GM21367 (cell line): ENCODE data around the gene UBXN10.

Experiments used
- ATAC-seq: cut with Tn5 transposase; IDR thresholded peaks from one replicate; pipeline ENCODE4 v1.9.1; 2021; ENCODE audit not compliant: unreplicated experiment

Gene UBXN10

DNA sequence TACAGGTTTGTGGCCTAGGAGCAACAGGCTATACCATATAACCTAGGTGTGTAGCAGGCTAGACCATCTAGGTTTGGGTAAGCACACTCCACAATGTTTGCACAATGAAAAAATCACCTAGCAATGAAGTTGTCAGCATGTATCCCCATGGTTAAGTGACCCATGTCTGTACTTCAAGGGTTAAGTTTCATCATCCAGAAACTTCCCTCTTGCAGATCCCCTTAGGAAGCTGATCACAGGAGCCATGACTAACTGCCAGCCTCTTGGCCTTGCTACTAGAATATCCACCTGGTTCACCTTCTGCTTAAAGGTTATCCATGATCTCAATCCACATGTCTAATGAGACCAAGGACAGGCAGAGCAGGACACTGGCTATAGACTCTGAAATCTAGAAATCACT is 3.5 kb upstream of the UBXN10 start:
- no peak for ATAC-seq

DNA sequence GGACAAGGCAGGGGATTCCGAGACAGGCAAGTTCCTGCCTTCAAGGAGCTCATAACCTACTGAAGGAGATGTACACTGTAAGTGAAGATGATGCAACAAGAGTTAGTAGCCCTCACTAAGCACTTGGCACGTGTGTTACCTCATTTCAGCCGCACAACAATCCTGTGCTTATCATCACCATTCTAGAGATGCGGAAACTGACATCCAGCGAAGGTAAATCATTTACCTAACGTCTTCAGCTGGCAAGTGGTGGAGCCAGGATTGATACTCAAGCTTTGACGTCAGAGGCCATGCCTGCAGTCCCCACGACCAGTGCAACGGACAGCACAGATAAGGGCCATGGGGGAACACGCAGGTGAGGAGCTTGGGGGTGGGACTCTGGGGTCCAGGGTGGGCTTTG is 2.9 kb upstream of the UBXN10 start:
- ATAC-seq: no peak

DNA sequence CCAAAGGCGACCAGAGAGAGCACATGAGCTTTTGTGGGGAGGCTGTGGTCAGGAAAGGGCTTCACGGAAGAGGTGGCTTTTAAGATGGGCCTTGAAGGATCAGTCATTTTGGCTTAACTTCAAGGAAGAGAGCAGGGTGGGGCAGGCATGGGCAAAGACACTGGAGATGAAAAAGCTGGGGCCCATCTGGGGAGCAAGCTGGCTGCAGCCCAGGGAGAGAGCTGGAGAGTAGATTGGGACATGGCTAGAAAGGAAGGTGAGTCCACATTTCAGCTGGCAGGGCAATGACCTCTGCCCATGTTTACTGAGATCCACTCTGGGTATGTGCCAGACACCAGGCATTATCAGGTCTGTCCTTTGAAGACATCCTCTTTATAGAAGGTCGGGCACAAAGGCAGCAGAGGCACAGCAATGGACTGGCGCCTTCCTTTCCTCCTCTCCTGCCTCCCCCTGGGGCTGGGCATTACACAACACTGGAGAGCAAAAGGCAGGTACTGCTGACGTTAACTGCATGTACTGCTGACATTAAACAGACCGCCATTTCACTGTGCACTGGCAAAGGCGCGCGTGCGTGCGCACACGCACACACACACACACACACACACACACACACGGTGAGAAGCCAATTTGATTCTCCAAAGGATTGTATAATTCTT is 2.2 kb upstream of the UBXN10 start:
- no peak for ATAC-seq

DNA sequence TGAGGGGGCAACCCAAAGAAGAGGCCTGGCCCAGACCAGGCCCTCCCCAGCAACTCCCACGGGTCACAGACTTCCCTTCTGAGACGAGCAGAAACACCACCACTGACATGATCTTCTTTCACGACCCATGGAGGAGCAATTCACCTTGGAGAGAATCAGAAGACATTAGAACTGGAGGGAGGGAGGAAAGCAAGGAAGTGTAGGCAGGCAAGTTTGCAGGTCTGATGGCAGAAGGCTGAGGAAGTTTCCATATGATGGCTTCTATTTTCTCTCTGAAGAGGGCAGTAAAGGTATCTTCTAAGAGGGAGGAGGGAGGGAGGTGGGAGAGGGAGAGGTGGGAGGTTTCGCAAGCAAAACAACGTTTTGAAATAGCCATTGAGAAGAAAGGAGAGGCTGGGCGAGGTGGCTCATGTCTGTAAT is 1.4 kb upstream of the UBXN10 start:
- ATAC-seq: no peak

DNA sequence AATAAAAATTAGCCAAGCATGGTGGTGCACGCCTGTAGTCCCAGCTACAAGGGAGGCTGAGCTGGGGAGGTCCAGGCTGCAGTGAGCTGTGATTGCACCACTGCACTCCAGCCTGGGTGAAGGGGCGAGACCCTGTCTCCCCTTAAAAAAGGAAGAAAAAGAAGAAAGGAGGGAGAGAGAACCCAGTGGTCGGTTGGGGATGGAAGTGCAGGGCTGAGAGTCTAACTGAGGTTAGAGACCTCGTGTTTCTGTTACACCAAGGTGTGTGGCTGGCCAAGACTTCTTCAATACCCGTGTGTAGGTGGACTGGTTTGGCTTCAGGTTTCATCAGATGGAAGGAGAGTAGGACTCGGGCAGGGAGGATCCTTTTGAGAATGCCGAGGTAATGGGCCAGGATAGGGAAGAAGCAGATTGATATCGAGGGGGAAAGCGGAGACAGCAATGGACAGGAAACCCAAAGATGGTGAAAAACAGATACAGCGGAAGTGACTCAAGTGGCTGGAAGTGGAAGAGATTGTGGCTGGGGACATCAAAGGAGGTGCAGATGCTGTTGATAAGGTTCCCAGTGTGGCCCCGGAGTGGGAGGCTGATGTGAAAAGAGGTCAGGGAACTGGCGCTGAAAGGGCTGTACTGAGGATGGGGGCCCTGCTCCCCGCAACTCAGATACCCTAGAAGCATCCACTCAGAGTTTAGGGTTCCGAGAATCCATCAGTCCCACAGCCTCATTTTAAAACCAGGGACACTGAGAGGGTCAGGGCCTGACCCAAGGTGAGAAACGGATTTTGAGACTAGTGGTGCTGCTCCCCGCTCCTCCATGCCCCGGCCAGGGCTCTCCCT is 681 bp upstream of the UBXN10 start:
- ATAC-seq: no peak

DNA sequence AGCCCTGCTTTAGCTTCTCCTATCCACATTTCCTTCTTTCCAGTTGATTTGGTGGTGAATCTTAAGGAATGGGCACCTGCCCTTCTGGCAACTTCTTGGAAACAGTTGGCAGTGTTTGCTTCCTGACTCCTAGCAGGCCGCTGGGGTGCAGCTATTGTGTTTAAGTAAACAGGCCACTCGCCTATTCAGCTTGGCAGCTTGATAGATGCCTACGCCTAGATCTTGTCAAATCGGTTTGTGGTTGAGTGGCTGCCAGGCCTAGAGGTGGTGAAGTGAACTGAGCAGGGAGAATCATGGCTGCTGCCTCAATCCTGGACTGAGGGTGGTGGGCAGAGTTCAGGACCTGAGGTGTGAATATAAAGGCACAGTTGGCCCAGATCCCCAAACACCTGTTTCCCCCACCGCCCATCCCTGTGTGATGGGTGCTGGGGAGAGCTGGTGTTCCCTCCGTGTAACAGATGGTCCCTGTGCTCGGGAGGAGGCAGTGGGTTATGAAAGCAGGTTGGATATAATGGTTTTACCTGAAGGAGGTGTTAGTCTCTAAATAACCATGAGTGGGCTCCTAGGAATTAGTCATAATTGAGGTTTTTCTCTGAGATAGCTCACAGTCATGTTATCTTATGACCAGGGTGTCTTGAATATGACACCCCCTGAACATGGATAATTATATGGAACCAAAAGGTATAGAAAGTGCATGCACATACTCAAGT is 1.4 kb downstream of the UBXN10 start:
- no peak for ATAC-seq

DNA sequence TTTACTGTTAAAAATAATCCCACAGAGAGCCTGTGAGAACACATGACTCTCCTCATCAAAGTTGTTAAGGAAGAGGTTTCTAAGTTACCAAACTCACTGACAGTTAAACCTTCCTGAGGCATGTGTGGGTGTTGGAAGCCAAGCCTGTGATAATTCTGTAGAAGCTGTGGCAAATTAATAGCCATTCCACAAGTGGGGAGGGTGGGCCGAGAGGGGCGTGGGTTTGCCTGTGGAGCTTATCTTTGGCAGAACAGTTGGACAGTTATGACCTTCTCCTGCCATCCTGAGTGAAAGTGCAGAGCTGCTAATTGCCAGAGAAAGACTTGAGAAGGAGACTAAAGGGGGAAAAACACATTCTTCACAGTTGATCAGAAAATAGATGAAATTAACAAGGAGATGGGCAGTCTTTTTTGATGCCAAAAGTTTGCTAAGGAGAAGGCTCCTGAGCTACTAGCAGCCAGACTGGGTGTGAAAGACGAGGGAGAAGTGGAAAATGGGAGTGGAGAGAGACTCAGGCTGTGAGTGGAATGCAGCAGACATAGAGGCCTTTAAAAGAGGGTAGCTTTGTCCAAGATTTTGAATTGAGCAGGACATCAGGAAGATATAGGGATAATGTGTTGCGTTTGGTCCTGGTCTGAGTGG is 2.0 kb downstream of the UBXN10 start:
- no peak for ATAC-seq

DNA sequence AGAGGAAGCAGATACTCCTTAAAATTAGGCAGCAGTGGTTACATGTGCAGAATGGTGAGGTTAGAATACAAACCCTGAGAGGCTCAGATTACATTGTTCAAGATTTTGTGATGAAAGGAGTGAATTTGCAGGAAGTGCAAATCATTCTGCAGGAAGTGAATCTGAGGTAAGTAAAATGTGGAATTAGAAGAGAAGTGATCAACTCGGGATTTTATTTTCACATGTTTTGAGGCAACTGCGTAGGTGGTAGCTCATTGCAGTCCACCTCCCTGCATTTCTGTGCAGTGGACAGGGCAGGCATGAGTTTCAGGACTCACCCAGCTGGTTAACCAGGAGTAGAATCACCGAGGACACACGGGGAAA is 2.5 kb downstream of the UBXN10 start:
- ATAC-seq: no peak

DNA sequence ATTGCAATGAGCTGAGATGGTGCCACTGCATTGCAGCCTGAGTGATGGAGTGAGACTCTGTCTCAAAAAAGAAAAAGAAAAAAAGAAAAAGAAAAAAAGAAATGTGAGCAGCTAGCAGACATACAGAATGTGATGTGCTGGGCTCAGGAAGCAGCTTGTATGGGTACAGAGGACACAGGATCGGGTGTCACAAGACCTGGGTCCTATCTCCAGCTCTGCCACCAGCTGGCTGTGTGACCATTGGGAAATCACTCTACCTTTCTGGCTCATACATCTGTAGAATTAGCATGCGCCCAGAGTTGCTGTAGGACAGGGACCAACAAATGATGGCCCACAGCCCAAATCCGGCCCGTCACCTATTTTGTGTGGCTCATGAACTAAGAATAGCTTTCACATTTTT is 3.8 kb downstream of the UBXN10 start:
- no peak for ATAC-seq

DNA sequence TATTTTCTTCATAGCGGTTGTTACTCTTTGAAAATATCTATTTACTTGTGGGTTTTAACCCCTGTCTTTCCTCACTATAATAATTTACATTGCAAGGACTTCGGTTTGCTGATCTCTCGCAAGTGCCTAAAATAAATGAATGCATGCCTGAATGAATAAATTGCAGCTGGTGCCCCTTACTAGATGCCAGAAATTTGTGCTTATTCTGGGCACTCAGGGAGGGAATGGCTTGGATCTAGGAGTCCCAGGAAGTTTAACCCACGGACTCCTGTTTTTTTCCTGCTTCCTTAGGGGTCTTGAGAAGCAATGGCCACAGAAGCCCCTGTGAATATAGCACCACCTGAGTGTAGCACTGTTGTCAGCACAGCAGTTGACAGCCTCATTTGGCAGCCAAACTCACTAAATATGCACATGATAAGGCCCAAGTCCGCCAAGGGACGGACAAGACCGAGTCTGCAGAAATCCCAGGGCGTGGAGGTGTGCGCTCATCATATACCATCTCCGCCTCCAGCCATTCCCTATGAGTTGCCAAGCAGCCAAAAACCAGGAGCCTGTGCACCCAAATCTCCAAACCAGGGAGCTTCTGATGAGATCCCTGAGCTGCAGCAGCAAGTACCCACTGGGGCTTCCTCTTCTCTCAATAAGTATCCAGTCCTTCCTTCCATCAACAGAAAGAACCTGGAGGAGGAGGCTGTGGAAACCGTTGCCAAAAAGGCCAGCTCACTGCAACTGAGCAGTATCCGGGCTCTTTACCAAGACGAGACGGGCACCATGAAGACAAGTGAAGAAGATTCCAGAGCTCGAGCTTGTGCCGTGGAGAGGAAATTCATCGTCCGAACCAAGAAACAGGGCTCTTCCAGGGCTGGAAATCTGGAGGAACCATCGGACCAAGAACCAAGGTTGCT is 4.6 kb downstream of the UBXN10 start:
- no peak for ATAC-seq

DNA sequence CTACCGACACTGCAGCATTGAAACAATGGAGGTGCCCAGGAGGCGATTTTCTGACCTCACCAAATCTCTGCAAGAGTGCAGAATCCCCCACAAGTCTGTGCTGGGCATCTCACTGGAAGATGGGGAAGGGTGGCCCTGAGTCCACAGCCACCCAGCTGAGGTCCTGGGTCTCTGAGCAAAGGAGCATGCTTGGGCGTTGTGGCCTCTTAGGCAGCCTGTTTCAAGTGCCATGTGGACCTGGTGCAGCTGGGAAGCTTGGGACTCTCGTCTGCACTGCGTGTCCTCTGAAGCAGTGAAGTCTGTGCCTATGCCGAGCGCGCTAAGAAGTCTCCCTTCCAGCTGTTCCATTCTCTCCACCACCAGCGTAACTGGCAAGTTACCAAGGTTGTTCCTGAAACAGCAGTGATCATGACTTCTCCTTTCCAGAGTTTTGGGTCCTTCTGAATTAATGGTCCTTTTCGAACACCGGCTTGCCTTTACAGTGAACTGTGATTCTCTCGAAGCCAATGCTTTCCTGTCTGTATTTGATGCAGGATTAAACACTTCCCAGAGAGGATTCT is 5.5 kb downstream of the UBXN10 start:
- ATAC-seq: no peak

DNA sequence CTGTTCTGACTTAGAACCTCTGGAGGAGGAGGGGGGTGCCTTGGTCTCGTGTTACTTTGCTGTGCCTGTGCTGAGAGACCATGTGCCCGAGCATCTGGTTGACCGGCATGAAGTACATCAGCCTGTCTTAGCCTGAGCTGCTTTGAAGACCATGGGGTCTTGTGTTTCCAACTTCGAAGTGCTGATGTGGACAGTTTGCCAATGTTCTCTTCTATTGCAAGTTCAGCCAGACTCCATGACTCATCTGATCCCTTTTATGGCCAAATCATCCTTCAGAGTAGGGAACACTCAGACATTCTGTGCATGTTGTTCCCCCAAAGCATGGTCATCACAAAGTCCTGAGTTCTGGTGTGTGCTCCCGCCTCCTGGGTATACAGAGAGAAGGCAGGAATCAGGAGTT is 6.5 kb downstream of the UBXN10 start:
- no peak for ATAC-seq

DNA sequence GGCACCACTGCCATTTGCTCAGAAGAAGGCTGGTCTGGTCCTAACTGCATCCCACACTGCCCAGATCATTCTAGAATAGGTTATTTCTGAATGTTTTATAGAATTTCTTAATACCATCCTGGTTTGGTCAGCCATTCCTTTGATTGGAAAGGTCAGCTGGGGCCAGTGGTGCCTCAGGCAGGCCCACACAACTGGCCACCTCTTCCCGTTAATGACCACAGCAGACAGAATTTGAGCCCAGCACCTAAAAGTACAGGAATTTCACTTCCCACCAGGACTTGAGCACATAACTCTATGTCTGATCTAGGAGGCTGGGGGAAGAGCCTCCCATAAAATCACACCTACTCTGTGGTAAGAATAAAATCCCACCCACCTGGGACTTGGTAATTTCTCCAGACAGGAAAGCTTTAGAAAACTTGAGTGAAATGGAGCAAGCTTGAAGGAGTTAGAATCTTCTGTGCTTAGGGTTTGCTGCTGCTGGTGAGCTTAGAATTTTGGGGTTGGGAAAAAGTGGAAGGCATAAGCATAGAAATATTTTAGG is 7.0 kb downstream of the UBXN10 start:
- no peak for ATAC-seq

DNA sequence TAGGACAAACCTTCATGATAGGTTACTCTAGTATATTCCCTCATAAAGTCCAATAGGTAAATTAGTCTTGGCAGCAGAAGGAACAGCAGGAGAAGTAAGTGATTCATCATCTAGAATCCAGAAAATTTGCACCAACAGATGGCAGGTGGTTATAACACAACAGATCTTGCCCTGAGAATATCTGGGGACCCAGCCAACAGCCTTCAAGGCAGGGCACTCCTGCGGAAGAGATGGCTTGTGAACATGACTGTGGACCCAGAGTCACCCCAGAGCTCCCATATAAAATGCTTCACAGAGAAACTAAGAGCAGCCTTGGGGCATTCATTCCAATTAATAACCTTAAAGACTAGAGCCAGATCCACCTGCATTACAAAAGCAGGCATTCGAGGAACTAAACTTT is 8.3 kb downstream of the UBXN10 start:
- no peak for ATAC-seq

DNA sequence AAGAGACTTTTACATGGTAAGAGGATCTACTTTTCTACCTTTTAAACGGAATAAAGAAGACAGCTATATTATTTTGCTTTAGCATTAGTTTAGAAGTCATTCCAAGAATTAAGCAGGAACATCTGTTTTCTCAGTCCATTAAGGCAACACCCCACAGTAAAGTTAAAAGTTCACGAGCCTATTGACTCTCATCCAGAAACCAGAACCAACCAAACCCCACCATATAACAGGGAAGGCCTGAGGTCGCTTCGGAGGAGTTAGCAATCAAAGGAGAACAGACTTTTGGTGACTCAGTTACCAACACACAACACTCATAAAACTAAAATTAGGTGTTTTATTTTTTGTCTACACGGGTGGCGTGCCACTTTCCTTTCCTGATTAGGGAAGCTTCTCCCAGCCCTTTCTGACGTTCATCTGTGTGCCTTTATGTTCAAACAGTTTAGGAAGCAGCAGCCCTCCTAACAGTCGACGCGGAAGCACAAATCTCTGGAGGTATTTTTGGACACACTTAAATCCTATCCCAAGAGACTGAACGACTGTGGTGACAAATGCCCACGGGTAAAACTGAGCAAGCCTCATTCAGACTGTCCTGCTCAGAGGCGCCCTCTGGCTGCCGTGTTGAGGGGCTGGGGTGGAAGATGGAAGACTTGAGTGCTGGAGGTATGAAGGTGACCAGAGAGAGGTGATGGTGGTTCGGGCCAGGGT is 9.0 kb downstream of the UBXN10 start:
- no peak for ATAC-seq

DNA sequence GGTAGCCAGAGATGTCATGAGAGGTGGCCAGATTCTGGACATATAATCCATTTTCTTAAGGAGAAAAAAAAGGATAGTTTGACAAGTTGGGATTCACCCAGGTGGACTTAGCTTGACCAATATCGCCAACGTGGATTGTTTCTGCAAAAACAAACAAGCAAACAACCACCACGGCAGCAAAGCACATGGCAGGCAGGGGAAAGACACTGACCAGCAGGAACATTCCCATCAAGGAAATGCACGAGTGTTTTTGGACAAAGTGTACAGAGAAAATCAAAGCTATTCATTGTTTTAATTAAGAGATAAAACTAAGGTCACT is 9.5 kb downstream of the UBXN10 start:
- no peak for ATAC-seq

DNA sequence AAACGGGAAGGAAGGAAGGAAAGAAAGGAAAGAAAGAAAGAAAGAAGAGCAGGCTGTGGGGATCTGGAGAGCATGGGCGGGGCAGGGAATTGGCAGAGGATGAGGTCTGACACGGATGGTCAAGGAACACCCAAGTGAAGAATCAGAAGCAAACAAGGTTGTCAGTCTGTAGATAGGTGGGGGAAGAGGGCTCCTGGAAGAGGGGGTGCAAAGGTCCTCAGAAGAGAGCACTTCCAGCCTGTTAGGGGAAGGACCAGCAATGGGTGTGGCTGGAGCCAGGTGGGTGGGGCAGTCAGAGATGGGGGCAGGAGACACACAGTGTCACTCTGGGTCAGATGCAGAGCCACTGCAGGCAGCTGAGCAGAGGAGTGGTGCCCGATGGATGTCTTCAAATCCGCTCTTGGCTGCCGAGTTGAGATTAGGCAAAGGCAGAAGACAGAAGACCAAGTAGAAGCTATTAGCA is 11.5 kb downstream of the UBXN10 start:
- no peak for ATAC-seq

DNA sequence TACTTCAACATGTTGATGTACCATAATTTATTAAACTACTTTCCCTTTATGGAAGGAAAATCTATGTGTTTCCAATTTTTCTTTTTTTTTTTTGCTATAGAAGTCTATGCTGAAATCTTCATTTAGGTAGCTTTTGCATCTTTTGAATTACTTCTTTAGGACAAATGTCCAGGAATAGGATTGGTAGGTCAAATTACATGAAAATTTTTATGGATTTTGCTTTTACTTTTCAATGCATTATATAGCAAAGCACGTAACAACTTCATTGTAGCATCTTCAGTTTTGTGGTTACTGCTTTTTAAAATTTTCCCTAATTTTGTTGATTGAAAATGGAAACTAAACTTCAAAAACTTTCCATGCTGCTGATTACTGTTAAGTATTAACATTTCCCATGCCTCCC is 12.4 kb downstream of the UBXN10 start:
- ATAC-seq: no peak

DNA sequence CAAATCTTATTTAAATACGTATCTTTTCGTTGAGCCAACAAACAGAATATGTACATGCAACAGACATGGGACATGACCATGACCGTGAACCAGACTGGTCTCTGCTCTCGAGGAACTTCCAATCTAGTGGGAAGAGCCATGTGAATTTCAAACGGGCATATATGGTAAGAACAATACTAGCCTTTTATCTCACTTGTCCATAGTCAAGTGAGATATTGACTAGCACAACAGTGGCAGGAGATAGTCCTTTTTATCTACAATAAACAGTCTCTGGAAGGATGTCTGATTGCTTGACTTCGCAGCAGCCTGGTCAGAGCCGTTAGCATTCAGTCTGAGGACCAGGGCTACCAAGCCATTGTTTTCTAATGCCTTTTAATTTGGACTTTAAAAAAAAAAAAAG is 13.0 kb downstream of the UBXN10 start:
- no peak for ATAC-seq
